Endothelial cell of umbilical vein (primary cell): ENCODE results near the gene TMEM47.

Experiments
- POLR2A ChIP-seq: IDR thresholded peaks from 2 replicates; pipeline ENCODE4 v1.6.1; 2012; ENCODE audit warnings: low read depth, mild to moderate bottlenecking, control low read depth, low read length
- TF ChIP-seq, protein P1 (sequence below), 2 donors: IDR thresholded peaks; 1 replicate in 1 of 2; 2 replicates in 1 of 2; pipeline ENCODE4 v1.5.1; 2011; ENCODE audit warnings: low read length in 2 of 2, mild to moderate bottlenecking in 2 of 2, moderate library complexity in 2 of 2, control low read depth in 1 of 2, inconsistent platforms in 1 of 2, low read depth in 1 of 2; ENCODE audit not compliant: insufficient read depth in 1 of 2; ENCODE audit errors: extremely low read depth in 1 of 2

- TF ChIP-seq, protein P1, sequence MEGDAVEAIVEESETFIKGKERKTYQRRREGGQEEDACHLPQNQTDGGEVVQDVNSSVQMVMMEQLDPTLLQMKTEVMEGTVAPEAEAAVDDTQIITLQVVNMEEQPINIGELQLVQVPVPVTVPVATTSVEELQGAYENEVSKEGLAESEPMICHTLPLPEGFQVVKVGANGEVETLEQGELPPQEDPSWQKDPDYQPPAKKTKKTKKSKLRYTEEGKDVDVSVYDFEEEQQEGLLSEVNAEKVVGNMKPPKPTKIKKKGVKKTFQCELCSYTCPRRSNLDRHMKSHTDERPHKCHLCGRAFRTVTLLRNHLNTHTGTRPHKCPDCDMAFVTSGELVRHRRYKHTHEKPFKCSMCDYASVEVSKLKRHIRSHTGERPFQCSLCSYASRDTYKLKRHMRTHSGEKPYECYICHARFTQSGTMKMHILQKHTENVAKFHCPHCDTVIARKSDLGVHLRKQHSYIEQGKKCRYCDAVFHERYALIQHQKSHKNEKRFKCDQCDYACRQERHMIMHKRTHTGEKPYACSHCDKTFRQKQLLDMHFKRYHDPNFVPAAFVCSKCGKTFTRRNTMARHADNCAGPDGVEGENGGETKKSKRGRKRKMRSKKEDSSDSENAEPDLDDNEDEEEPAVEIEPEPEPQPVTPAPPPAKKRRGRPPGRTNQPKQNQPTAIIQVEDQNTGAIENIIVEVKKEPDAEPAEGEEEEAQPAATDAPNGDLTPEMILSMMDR (IDR thresholded peaks at IDR 0.05; ENCODE audit: extremely low read depth in 1 of 2, insufficient read depth in 1 of 2, low read depth in 1 of 2, low read length in 2 of 2), result no peak
- no peak for TF ChIP-seq POLR2A
Observed at GRCh38 chrX:34624416-34624815, 32.7 kb downstream of the TMEM47 start.
